Stimulated activated naive CD8-positive, alpha-beta T cell treated with anti-CD3 and anti-CD28 coated beads, Interleukin-15, Interleukin-2, amounts not matched to agents 100 ng/mL and 50 ng/mL, for 24 hours (primary cell): ENCODE measurements around the gene PDE6C.

Source experiments
- H3K27ac Mint-ChIP-seq: one replicate; pipeline ENCODE4 v1.8.0; 2021; ENCODE audit warnings: mild to moderate bottlenecking, mixed read lengths
- H3K27me3 Mint-ChIP-seq: one replicate; pipeline ENCODE4 v1.8.0; 2021; ENCODE audit warnings: mixed read lengths
- H3K36me3 Mint-ChIP-seq: one replicate; pipeline ENCODE4 v1.8.0; 2021; ENCODE audit warnings: low read depth, mixed read lengths
- H3K4me1 Mint-ChIP-seq: one replicate; pipeline ENCODE4 v1.8.0; 2021; ENCODE audit warnings: low read depth, mixed read lengths
- H3K4me3 Mint-ChIP-seq: one replicate; pipeline ENCODE4 v1.8.0; 2021; ENCODE audit warnings: mild to moderate bottlenecking, mixed read lengths
- H3K9me3 Mint-ChIP-seq: one replicate; pipeline ENCODE4 v1.8.0; 2021; ENCODE audit warnings: mixed read lengths

The PDE6C gene

DNA sequence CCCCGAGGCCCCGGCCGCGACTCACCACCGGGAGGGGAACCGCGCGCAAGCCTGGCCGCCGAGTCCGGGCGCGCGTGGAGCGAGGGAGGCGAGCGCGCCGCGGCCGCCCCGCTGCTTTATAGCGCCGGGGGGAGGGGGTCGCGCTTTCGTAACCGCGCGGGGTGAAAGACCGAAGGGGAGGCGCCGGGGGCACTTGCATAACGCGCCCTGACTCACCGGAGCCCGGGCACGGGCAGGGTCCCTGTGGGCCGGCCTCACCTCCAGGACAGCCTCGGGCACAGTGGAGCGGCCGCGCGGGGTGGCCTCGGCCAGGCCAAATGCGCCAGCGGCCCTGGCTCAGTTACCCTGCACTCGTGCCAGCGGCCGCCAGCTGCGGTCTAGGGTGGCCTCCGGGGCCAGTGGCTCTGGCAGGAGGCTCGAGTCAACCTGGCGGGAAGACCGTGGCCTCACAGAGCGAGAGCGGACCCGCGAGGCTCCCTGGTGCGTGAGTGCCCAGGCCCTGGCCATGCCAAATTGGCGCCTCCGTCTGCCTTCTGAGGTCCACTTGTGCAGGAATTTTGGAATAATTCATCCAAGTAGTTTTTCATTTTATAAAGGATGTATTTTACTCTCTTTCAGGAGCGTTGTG is 11.1 kb upstream of the PDE6C start, which contains the start of gene RBP4:
RBP4 (minus strand) TSS at position 90 of the 628 bp plus-strand sequence. CDS start 207 bp downstream, outside the sequence.
- H3K4me3 Mint-ChIP-seq = no peak within 1 kb of the TSS
- H3K36me3 Mint-ChIP-seq = no peaks in the 10 kb centered on the region
- peaks cover 48% of the 10 kb centered on the region for H3K27me3 Mint-ChIP-seq
- no peaks in the 10 kb centered on the region for H3K4me1 Mint-ChIP-seq
- H3K27ac Mint-ChIP-seq = no peak within 1 kb of the TSS
- H3K9me3 Mint-ChIP-seq = no peaks in the 10 kb centered on the region

DNA sequence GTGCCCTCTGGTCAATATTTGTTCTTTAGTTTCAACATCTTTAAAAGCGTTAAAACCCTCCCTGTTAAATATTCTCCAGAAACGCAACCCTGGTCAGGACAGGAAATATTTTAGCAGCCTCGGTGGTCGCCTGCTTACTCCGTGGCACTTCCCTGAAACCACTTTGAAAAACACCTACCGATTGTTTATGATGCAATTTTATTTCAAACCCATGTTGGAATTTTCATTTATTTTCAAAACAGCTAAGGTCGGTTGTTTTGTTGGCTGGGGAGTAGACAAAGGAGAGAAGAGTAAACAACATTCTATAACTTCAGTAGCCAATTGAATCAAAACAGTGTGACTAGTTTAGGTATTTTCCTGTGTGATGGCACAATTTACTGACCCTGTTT is 10.6 kb upstream of the PDE6C start:
- H3K27ac Mint-ChIP-seq = no peak overlapping the region
- no peaks in the 10 kb centered on the region for H3K36me3 Mint-ChIP-seq
- no peaks in the 10 kb centered on the region for H3K4me1 Mint-ChIP-seq
- H3K27me3 Mint-ChIP-seq = peaks cover 50% of the 10 kb centered on the region
- no peak overlapping the region for H3K4me3 Mint-ChIP-seq
- no peaks in the 10 kb centered on the region for H3K9me3 Mint-ChIP-seq

DNA sequence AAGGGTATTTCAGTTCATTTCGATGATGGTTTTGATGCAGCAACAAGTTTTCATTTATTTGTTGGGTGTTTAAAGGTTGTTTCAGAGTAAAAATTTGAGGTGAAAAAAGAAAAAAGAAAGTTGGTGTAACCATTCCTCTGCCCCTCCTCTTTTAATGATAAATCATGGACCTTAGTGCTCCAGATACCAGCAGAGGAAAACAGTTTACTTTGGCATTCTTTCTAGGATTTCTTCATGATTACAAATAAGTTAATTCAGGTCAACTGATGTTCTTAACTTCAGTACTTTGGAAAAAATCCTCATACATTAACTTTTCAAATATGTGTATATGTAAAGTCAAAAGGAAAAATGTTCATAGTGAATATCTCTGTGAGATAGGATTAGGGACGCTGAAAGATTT is 9.3 kb upstream of the PDE6C start:
- Mint-ChIP-seq H3K27me3 (peaks cover 52% of the 10 kb centered on the region), H3K4me3 (no peak overlapping the region), H3K4me1 (no peaks in the 10 kb centered on the region), H3K27ac (no peak overlapping the region), H3K36me3 (no peaks in the 10 kb centered on the region), H3K9me3 (no peaks in the 10 kb centered on the region)

DNA sequence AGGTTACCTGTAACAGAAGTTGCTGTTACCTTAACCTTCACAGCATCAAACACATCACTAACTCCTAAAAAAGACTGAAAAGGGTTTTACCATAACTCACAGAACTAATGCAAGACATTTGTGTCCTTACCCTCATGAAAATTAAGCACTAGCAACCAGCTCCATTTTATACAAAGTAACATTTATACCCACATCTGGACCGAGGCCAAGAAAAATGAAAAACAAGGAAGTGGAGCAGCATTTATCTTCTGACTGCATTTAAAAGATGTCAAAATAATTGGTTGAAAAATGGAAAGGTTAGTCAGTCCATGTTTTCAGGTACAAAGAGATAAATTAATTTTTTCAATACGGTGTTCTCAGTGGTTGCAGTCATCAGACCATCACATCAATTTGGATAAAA is 8.2 kb upstream of the PDE6C start:
- Mint-ChIP-seq H3K36me3 (no peaks in the 10 kb centered on the region), H3K4me3 (no peak overlapping the region), H3K27ac (no peak overlapping the region), H3K9me3 (no peaks in the 10 kb centered on the region), H3K27me3 (peaks cover 56% of the 10 kb centered on the region), H3K4me1 (no peaks in the 10 kb centered on the region)

DNA sequence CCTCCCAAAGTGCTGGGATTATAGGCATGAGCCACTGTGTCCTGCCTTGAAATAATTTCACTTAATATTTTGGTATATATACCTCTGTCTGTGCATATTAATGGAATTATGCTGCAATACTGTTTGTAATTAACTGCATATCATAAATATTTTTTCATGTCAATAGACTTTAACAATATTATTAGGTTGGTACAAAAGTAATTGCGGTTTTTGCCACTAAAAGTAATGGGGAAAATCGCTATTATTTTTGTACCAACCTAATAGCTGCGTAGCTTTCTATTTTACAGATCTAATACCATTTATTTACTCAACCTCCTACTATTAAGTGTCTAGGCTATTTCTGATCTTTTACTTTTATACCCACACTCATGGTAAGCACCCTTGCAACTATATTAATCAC is 3.9 kb upstream of the PDE6C start:
- peaks cover 30% of the 10 kb centered on the region for H3K27me3 Mint-ChIP-seq
- H3K36me3 Mint-ChIP-seq = no peaks in the 10 kb centered on the region
- H3K9me3 Mint-ChIP-seq = no peaks in the 10 kb centered on the region

DNA sequence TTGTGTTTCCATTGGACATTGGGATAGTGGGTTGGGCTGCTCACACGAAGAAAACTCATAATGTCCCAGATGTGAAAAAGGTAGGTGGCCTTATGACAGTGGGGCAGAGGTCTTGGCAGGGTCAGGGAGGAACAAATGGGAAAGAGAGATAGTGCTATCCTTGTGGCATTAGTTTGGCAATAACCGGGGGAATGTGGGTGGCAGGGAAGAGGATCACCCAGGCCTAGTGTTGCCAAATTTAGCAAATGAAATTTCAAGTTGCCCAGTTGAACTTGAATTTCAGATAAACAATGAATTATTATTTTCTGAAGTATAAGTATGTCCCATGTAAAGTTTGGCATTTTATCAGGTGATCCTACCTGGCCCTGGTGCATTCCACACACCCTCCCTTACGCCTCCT is 789 bp downstream of the PDE6C start:
- Mint-ChIP-seq H3K27me3 (peaks cover 14% of the 10 kb centered on the region), H3K4me1 (no peaks in the 10 kb centered on the region), H3K27ac (no peak overlapping the region), H3K36me3 (no peaks in the 10 kb centered on the region), H3K4me3 (no peak overlapping the region), H3K9me3 (no peaks in the 10 kb centered on the region)

More for the DNA sequence above, 3.9 kb upstream of the PDE6C start:
- Mint-ChIP-seq H3K27ac (no peak overlapping the region), H3K4me3 (no peak overlapping the region), H3K4me1 (no peaks in the 10 kb centered on the region)

DNA sequence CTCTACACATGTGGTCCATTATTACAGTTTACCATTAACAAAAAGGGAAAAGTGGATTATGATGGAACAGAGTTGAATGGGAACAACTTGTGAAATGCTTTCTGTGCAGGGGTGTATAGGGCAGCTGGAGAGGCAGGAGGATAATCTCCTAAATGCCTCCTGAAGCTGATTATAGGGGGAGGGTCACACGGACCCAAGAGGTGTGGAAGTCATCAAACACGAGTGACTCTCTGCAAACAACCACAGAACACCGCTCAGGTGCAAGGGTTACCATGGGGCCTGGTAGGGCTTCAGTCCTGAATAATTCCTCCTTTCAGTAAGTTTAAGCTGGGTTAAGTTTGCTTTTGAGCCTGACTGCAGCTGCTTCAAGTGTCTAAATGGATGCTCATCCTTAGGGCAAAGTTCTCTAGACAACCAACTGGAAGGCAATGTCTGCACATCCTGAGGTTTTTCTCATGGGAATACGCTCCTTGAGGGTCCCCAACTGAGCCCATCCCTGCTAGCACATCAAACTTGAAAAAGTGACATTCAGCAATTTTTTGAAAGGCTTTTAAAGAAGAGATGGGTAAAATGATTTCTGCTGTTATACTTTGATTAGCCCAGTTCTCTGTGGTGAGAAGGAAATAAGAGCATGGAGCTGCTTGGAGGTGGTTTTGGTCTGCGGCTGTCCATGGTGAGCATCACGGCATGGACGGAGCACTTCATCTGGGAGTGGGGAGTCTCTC is 1.9 kb downstream of the PDE6C start:
- H3K9me3 Mint-ChIP-seq = no peaks in the 10 kb centered on the region
- no peaks in the 10 kb centered on the region for H3K4me1 Mint-ChIP-seq
- no peak overlapping the region for H3K4me3 Mint-ChIP-seq
- H3K27me3 Mint-ChIP-seq = peaks cover 8% of the 10 kb centered on the region
- no peak overlapping the region for H3K27ac Mint-ChIP-seq
- H3K36me3 Mint-ChIP-seq = no peaks in the 10 kb centered on the region

DNA sequence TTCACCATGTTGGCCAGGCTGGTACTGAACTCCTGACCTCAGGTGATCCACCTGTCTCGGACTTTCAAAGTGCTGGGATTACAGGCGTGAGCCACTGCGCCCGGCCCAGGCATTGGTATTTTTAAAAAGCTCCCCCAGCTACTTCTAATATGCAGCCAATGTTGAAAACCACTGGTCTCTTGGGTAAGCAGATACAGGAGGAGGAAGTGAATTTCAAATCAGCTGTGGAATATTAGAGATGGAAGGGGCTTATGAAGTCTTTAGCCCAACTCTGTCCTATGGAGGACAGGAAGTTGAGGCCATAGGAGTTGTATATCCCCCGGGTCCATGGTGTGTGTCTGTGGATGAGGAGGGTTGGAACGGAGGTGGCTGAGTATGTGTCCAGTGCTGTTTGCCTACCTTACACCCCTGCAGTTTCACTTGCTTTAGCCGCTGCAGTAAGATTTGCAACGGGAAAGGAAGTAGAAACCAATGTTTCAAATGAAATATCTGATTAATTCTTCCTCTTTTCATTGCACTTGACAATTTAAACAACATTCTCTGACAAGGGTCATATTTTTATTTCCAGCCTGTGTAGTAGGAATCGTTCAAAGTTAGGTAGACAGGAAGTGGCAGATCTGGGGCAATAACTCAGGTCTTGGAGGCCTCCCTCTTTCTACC is 3.4 kb downstream of the PDE6C start:
- no peak overlapping the region for H3K27ac Mint-ChIP-seq
- peaks cover 5% of the 10 kb centered on the region for H3K27me3 Mint-ChIP-seq
- no peaks in the 10 kb centered on the region for H3K9me3 Mint-ChIP-seq
- no peaks in the 10 kb centered on the region for H3K4me1 Mint-ChIP-seq
- no peak overlapping the region for H3K4me3 Mint-ChIP-seq
- no peaks in the 10 kb centered on the region for H3K36me3 Mint-ChIP-seq

DNA sequence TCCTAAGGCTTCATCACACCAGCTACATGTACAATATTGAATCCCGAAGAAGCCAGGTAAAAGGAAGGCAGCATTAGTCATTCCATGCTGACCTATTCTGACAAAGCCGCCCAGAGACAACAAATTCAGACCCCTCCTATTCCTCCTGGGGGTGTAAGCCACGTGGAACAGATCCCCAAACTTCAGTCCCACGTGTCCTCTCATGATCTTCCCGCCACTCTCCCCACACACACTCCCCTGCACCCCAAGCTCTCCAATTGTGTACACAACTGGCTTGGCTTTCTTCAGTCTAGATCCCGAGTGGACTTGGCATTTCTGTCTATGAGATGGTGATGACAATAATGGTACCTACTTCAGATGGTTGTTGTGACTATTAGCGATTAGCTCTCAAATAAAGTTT is 8.6 kb downstream of the PDE6C start:
- no peaks in the 10 kb centered on the region for H3K36me3 Mint-ChIP-seq
- H3K27me3 Mint-ChIP-seq = peaks cover 5% of the 10 kb centered on the region
- no peaks in the 10 kb centered on the region for H3K9me3 Mint-ChIP-seq
- H3K4me1 Mint-ChIP-seq = no peaks in the 10 kb centered on the region
- H3K4me3 Mint-ChIP-seq = no peak overlapping the region
- H3K27ac Mint-ChIP-seq = no peak overlapping the region

DNA sequence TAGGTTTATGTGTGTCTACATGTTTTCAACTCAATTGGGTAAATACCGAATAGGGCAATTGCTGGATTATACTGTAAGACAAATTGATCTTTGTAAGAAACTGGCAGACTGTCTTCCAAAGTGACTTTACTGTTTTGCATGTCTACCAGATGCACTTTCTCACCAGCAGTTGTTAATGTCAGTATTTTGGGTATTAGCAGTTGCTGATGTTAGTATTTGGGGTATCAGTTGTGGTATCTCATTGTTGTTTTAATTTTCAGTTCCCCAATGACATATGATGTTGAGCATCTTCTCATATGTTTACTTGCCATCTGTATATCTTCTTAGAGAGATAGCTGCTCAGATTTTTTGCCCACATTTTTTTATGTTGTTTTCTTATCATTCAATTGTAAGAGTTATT is 10.6 kb downstream of the PDE6C start:
- Mint-ChIP-seq H3K9me3 (no peaks in the 10 kb centered on the region), H3K4me1 (no peaks in the 10 kb centered on the region), H3K27me3 (peaks cover 13% of the 10 kb centered on the region), H3K4me3 (no peak overlapping the region), H3K36me3 (no peaks in the 10 kb centered on the region), H3K27ac (no peak overlapping the region)

DNA sequence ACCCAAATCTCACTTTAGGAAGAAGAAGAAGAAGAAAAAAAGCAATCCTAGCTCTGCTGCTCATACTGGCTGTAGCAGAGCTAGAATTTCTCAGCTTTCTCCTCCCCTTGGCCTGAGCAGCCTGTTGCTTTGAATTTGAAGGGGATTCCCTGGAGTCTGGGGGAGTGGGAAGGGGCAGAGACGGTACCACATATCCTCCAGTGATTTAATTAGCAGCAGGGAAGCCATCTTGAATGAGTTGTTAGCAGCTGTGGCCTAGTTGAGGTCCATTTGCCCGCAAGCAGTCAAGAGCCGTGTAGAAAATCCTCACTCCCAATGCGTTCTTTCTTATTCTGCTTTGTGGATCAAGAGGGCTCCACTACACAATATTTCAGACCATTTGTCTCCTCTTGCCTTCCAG is 16.5 kb downstream of the PDE6C start:
- H3K4me1 Mint-ChIP-seq = no peaks in the 10 kb centered on the region
- H3K27me3 Mint-ChIP-seq = peaks cover 16% of the 10 kb centered on the region
- no peak overlapping the region for H3K4me3 Mint-ChIP-seq
- no peaks in the 10 kb centered on the region for H3K36me3 Mint-ChIP-seq
- H3K9me3 Mint-ChIP-seq = no peaks in the 10 kb centered on the region
- H3K27ac Mint-ChIP-seq = no peak overlapping the region

DNA sequence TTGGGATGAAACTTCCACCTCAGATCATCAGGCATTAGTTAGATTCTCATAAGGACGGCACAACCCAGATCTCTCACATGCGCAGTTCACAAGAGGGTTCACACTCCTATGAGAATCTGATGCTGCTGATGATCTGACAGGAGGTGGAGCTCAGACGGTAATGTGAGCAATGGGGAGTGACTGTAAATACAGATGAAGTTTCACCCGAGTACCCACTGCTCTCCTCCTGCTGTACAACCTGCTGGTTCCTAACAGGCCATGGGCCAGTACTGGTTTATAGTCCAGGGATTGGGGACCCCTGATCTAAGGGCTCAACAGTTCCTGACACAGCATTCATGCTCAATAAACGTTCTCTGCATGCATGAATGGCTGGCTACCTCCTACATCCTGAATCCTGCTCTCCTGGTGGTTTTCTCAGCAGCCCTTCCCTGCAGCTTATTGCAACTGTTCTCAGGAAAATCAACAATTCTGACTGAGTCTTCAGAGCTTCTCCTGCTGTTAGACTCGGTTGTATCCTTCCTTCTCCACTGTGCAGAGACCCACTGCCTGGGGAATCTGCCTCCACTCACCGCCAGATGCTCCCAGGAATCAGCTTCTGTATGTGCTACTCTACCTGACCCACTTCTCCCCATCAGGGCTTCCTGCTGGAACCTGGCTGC is 17.4 kb downstream of the PDE6C start:
- Mint-ChIP-seq H3K4me3 (no peak overlapping the region), H3K36me3 (no peaks in the 10 kb centered on the region), H3K4me1 (no peaks in the 10 kb centered on the region), H3K9me3 (no peaks in the 10 kb centered on the region), H3K27me3 (peaks cover 16% of the 10 kb centered on the region), H3K27ac (no peak overlapping the region)

DNA sequence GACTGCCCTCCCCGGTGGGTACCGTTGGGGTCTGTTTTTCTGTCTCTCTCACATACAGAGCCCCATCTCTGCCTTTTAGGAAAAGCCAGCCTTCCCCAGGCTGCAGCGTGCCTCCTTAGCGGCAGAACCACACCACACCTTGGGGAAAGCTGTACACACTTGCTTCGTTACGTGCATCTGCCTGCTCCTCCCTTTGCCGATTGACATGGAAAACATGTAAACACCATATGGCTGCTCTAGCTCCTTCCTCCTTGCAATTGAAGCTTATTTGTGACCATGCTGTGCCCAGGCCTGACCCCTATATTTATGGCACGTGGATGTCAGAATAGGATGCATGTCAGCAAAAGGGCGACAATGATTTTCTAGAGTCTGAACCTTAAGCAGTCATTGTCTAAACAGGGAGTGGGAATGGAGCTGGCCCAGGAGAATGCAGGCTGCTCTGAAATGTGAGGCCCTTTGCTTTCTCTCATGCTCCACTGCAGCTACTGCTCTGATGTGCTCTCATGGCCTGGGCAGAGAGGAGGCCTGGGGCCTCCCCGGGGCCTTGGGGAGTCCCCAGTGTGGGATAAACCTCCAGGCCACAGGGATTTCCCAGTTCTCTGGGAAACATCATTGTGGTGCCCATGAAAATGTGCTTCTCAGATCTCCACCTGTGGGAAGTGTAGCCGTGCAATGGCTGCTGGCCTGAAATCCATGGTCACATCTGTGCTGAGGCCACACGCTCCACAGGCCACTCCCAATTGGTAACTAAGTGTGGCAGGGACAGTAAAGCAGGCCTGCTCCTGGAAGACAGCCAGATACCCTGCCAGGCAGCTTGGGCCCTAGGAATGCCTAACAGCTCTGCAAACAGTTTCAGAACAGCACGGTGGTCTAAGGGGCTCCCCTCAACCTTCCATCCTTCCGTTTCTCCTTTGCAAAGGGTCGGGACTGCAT is 18.6 kb downstream of the PDE6C start:
- Mint-ChIP-seq H3K4me1 (no peaks in the 10 kb centered on the region), H3K9me3 (no peaks in the 10 kb centered on the region), H3K36me3 (no peaks in the 10 kb centered on the region)

DNA sequence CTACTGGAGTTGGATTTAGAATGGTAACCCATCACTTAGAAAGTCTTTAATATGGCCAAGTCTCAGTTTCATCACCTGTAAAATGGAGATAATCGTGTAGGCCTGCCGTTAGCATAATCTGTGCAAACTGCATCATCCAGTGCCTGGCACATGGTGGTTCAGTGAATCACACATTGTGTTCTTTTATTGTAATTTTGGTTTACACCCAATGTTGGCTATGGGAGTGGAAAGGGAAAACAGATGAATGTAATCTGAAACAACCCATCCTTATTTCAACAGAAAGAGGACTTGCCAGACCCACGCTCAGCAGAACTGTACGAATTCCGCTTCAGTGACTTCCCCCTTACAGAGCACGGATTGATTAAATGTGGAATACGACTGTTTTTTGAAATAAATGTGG is 27.5 kb downstream of the PDE6C start:
- no peak overlapping the region for H3K27ac Mint-ChIP-seq
- H3K9me3 Mint-ChIP-seq = no peaks in the 10 kb centered on the region

More for the DNA sequence above, 18.6 kb downstream of the PDE6C start:
- Mint-ChIP-seq H3K27ac (no peak overlapping the region), H3K4me3 (no peak overlapping the region), H3K27me3 (peaks cover 16% of the 10 kb centered on the region)

More for the DNA sequence above, 27.5 kb downstream of the PDE6C start:
- Mint-ChIP-seq H3K4me1 (no peaks in the 10 kb centered on the region), H3K27me3 (peaks cover 14% of the 10 kb centered on the region), H3K36me3 (no peaks in the 10 kb centered on the region), H3K4me3 (no peak overlapping the region)
